ENCODE measurements around the gene PAIP1.
"Not testable (repeated sequence)": the region's sequence is repeated elsewhere in the genome, so short reads cannot be mapped to it uniquely, and the experiment has no call there.

PAIP1 gene

DNA sequence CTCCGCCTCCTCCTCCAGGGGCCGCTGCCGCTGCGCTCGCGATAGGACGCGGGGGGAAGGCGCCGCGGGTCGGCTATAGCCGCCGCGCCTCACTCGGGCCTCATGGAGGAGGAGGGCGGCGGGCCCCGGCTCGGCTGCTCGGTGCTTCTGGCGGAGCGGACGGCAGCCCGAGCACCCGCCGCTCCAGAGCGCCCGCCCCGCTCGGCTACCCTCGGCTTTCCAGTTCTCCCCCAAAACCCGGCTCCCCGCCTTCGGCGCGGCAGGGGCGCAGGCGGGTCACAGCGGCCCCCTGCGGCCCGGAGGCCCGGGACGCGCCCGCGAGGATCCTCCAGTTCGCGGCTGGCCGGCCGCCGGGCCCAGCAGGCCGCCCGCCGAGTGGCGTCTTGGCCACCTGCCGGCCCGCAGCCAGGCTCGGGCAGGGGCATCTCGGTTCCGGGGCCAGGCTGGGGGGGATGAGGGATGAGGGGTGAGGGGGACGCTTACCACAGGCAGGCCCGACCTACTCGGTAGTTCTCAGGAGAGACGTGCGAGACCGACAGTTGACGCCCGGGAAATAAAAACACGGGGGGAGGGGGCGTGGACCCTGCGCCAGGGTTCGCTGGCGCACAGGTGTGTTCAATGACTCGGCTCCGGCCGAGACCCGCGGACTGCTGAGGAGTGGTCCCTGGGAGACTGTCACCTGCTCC, at the start of gene PAIP1:
PAIP1 (minus strand) TSS at position 221 of the 686 bp plus-strand sequence. CDS start 231 bp downstream, outside the sequence.
- peak; percentile 74 to 84 for DNase-seq

- DNase-seq: no peak
Observed at GRCh38 chr5:43606351-43606750, 49.5 kb upstream of the PAIP1 start.

- no peak for DNase-seq
Observed at GRCh38 chr5:43604699-43605098, 47.8 kb upstream of the PAIP1 start.

DNA sequence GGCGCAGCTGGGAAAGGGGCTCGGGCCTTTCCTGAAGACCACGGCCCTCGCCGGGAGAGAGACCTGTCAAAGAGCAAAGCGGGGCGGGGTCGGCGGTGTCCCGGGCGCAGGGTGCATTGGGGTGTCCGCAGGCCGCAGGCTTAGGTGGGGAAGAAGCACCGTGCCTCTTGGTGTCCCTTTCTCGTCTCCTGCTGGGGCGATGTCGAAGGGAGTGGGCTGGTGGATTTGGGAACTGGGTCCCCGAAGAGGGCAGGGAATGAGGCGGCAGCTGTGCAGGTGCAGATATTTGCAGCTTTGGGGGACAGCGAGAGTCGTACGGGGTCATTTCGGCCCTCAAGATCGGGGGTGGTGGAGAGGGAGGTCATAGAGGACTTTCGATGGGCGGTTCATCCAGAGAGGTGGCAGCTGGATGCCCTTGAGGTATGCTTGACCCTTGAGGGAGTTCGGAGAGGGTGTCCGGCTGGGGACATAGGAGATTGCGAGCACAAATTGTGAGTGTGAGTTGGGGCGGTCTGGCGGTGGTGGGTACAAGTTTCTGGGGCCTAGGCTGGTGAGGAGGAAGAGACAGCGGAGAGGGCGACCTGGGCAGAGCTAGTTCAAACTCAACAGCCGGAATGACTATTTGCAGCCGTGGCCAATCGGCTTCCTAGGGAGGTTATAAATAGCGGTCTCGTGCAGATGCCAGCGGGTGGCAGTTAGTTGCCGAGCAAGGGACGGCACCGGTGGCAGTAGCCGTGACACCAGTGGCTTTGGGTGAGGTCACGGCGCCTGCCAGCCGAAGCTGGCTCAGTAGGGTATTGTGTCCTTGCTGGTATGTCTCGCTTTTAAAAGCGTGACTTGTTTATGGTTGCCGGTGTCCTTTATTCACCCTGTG, 46.7 kb upstream of the PAIP1 start:
- DNase-seq: peak; percentile 69

- peak; percentile 48 to 55 for DNase-seq
Observed at GRCh38 chr5:43602461-43603343, 45.8 kb upstream of the PAIP1 start, which contains the start of gene NNT. Gene NNT, plus strand, starts transcription at chr5:43603180. Its CDS starts 6,016 bp downstream, at chr5:43609196.

- DNase-seq: peak; percentile 46 to 48
Observed at GRCh38 chr5:43601454-43602260, 44.8 kb upstream of the PAIP1 start.

DNA sequence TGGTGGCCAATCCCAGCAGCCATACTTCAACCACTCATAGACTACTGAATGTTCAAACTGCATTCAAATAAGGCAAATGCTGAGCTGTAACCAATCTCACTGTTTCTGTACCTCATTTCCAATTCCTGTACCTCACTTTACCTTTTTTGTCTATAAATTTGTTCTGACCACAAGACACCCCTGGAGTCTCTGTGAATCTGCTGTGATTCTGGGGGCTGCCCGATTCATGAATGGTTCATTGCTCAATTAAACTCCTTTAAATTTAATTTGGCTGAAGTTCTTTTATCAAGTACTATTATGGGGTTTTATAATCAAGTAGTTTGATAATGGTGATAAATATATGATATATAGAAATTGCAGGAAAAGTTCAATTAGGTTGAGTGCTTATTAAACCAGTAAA, 42.0 kb upstream of the PAIP1 start:
- DNase-seq: not testable (repeated sequence)

DNA sequence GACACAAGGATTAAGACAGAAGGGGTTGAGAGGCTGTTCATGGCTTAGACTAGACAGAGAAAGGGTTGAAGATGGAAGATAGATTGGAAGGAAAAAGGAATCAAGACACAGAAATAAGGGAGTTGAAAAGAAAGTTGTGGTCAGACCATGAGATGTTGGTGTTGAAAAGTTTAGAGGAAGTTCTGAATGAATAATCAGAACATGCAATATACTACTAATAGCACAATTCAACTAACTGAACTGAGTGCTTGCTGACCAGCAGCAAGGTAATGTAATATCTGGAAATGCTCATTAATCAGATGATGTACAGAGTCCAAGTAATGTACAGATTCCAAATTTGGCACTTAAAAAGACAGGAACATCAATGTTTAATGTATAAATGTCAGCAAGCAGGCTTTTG, 35.5 kb upstream of the PAIP1 start:
- peak; percentile 35 to 53 for DNase-seq

DNA sequence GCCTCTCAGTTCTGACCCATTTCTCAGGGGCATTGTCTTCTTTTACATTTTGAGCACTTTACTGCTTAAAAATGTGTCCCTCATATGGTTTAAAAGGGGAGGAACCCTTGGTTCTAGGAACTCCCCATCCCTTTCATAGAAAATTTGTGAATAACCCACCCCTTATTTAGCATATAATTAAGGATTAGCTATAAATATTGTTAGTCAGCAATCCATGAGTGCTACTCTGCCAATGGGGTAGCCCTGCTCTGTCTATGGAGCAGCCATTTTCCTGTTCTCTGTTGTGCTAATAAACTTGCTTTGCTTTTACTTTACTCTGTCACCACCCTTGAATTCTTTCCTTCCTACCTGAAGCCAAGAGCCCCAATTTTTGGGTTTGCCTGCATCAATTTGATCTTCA, 33.8 kb upstream of the PAIP1 start:
- no peak for DNase-seq

DNA sequence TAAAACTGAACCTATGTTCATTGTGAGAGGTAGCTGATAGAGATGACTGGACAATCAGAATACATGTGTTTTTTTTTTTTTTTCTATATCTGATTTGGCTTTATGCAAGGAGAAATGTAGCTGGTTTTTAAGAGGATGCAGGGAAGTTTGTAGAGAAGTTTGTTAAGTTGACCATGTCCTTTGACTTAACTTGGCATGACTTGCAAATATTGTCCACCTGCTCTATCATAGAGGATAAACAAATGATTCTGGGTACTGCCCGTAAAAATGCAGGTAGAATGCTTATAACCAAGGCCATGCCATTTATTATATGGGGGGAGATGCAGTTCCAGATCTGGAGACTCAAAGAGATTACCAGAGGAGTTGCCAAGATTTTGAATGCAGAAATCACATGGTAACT, 32.4 kb upstream of the PAIP1 start:
- DNase-seq: no peak

- DNase-seq: no peak
Observed at GRCh38 chr5:43588842-43589241, 32.0 kb upstream of the PAIP1 start.

- no peak for DNase-seq
Observed at GRCh38 chr5:43584166-43584699, 27.4 kb upstream of the PAIP1 start.

- DNase-seq: no peak
Observed at GRCh38 chr5:43583724-43584123, 26.8 kb upstream of the PAIP1 start.

DNA sequence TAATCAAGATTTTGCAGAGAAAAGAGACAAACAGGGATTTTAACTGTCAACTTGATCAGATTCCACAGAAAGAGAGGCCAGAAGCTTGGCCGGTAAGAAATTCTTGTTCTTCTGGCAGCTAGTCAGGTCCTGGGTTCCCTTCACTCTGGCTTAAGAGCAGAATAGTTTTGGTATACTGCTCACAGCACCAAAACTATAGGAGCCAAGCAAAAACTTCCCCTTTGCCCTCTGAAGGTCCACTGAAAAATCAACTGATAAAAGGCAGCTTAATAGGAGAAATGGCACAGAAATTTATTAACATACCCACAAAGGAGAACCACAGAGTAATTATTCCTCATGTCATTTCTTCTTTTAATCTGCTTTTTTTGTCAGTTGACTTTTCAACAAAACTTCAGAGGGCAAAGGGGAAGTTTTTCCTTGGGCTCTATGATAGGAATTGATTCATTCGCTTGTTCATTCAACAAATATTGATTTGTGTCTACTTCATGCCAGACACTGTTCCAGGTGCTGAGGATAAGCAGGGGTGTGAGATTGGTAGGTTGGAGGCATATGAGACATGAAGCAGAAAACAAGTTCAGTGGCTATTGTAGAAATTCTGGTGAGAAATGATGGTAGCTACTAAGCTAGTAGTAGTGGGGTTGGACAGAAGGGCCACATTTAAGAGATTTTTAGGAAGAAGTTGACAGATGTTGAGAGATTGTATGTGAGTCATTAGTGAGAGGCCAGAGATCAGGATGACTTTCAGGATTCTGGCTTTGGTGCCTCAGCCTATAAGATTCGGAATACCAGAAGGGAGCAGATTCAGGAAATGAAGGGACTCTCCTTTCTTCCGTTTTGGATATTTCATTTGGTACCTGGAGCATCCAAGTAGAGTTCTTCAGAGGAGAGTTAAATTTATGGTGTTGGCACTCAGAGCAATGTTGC, 25.5 kb upstream of the PAIP1 start:
- no peak for DNase-seq

DNA sequence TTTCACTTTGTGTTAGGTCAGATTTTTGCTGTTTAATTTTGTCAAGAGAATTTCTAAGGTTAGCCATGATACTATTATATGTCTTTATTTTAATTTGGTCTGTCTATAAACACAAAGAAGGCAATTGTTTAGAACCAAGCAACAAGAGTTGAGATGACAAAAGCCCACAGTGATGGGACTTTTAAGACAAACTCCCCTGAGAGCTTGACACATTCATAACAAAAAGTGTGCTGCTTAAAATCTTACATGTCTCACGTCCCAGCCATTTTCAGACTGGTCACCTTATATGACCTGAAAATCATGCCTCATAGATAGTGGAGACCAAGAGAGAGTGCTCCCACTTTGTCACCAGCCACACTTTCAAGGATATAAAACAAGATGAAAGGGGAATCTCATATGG, 24.5 kb upstream of the PAIP1 start:
- no peak for DNase-seq

DNA sequence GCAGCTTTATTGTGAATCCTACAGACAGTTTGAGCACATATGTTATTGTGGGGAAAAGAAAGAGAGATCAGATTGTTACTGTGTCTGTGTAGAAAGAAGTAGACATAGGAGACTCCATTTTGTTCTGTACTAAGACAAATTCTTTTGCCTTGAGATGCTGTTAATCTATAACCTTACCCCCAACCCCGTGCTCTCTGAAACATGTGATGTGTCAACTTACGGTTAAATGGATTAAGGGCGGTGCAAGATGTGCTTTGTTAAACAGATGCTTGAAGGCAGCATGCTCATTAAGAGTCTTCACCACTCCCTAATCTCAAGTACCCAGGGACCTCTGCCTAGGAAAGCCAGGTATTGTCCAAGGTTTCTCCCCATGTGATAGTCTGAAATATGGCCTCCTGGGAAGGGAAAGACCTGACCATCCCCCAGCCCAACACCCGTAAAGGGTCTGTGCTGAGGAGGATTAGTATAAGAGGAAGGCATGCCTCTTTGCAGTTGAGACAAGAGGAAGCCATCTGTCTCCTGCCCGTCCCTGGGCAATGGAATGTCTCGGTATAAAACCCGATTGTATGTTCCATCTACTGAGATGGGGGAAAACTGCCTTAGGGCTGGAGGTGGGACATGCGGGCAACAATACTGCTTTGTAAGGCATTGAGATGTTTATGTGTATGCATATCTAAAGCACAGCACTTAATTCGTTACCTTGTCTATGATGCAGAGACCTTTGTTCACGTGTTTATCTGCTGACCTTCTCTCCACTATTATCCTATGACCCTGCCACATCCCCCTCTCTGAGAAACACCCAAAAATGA, 23.7 kb upstream of the PAIP1 start:
- not testable (repeated sequence) for DNase-seq

- no peak for DNase-seq
Observed at GRCh38 chr5:43573058-43573457, 16.2 kb upstream of the PAIP1 start.

DNA sequence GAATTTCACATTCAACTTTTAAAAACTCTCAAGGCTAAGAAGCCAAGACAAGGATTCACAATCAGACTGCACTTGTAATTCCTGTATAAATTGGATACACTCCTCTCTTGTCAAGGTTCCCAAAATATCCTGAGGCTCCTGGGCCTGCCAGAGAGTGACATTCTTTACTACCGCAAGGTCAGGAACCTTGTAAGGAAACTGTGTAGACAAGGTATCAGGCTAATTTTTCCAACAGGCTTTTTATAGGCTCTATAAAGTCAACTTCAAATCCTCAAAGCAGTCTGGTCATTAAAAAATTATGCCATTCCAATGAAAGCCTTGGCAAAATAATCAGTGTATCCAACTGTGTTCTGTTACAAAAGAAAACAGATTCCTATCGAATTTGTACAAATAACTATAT, 15.5 kb upstream of the PAIP1 start:
- DNase-seq: no peak

- no peak for DNase-seq
Observed at GRCh38 chr5:43571237-43571636, 14.4 kb upstream of the PAIP1 start.

All from inflammatory macrophage treated with lipopolysaccharide for 1 hour (primary cell).